Rectal smooth muscle tissue (tissue), 1 donor: ENCODE results near the gene TNFRSF4.
A peak's percentile ranks its signal among the peaks of the same experiment; 100 is the strongest.

Experiments
- H3K27ac ChIP-seq: one replicate; pipeline ENCODE4 v1.7.0; 2013; ENCODE audit warnings: low read depth, low read length, inconsistent platforms
- H3K27me3 ChIP-seq: one replicate; pipeline ENCODE4 v1.7.0; 2013; ENCODE audit warnings: low read length; ENCODE audit not compliant: control insufficient read depth, insufficient read depth
- H3K36me3 ChIP-seq: one replicate; pipeline ENCODE4 v1.7.0; 2013; ENCODE audit warnings: low read length; ENCODE audit not compliant: control insufficient read depth, insufficient read depth
- H3K4me1 ChIP-seq: one replicate; pipeline ENCODE4 v1.7.0; 2013; ENCODE audit warnings: low read length; ENCODE audit not compliant: control insufficient read depth, insufficient read depth
- H3K4me3 ChIP-seq: one replicate; pipeline ENCODE4 v1.7.0; 2013; ENCODE audit warnings: low read length
- H3K9ac ChIP-seq: one replicate; pipeline ENCODE4 v1.7.0; 2013; ENCODE audit warnings: low read length

The TNFRSF4 gene

GRCh38 chr1:1173793-1174415 lies 40.0 kb downstream of the TNFRSF4 start, which contains the start of gene TTLL10:
Gene TTLL10 (plus strand): TSS chr1:1173880. CDS start chr1:1179216, 5,336 bp downstream.
- Histone ChIP-seq H3K4me3 (no peak within 1 kb of the TSS), H3K36me3 (no peaks in the 10 kb centered on the region), H3K27me3 (peaks cover 7% of the 10 kb centered on the region), H3K9ac (no peak within 1 kb of the TSS), H3K27ac (no peak within 1 kb of the TSS), H3K4me1 (no peaks in the 10 kb centered on the region)

- H3K27me3 ChIP-seq: peaks cover 7% of the 10 kb centered on the region
- H3K9ac ChIP-seq: no peak overlapping the region
- no peak overlapping the region for H3K27ac ChIP-seq
- H3K4me3 ChIP-seq: no peak overlapping the region
- no peaks in the 10 kb centered on the region for H3K4me1 ChIP-seq
- H3K36me3 ChIP-seq: no peaks in the 10 kb centered on the region
Measured at GRCh38 chr1:1173061-1173792, 40.7 kb downstream of the TNFRSF4 start.

GRCh38 chr1:1171546-1172340 lies 42.2 kb downstream of the TNFRSF4 start:
- Histone ChIP-seq H3K36me3 (no peaks in the 10 kb centered on the region), H3K4me3 (no peak overlapping the region), H3K27me3 (peaks cover 3% of the 10 kb centered on the region), H3K27ac (no peak overlapping the region), H3K4me1 (no peaks in the 10 kb centered on the region), H3K9ac (no peak overlapping the region)

GRCh38 chr1:1171161-1171545 lies 42.8 kb downstream of the TNFRSF4 start:
- peaks cover 3% of the 10 kb centered on the region for H3K27me3 ChIP-seq
- no peak overlapping the region for H3K9ac ChIP-seq
- no peaks in the 10 kb centered on the region for H3K4me1 ChIP-seq
- no peaks in the 10 kb centered on the region for H3K36me3 ChIP-seq
- no peak overlapping the region for H3K27ac ChIP-seq
- H3K4me3 ChIP-seq: no peak overlapping the region

- H3K4me1 ChIP-seq: no peaks in the 10 kb centered on the region
- H3K9ac ChIP-seq: no peak overlapping the region
- H3K27me3 ChIP-seq: peaks cover 9% of the 10 kb centered on the region
- no peak overlapping the region for H3K27ac ChIP-seq
- no peaks in the 10 kb centered on the region for H3K36me3 ChIP-seq
- H3K4me3 ChIP-seq: no peak overlapping the region
Measured at GRCh38 chr1:1170215-1171091, 43.5 kb downstream of the TNFRSF4 start.

GRCh38 chr1:1169429-1170214 lies 44.3 kb downstream of the TNFRSF4 start:
- H3K27me3 ChIP-seq: peaks cover 9% of the 10 kb centered on the region
- no peaks in the 10 kb centered on the region for H3K4me1 ChIP-seq

GRCh38 chr1:1168451-1169411 lies 45.2 kb downstream of the TNFRSF4 start:
- H3K27me3 ChIP-seq: peaks cover 9% of the 10 kb centered on the region
- H3K9ac ChIP-seq: no peak overlapping the region
- no peak overlapping the region for H3K4me3 ChIP-seq
- H3K36me3 ChIP-seq: no peaks in the 10 kb centered on the region
- H3K27ac ChIP-seq: no peak overlapping the region
- H3K4me1 ChIP-seq: no peaks in the 10 kb centered on the region

More at GRCh38 chr1:1169429-1170214, 44.3 kb downstream of the TNFRSF4 start:
- Histone ChIP-seq H3K9ac (no peak overlapping the region), H3K36me3 (no peaks in the 10 kb centered on the region), H3K4me3 (no peak overlapping the region), H3K27ac (no peak overlapping the region)

GRCh38 chr1:1167841-1168450 lies 46.0 kb downstream of the TNFRSF4 start:
- Histone ChIP-seq H3K4me3 (no peak overlapping the region), H3K9ac (no peak overlapping the region), H3K27me3 (peaks cover 9% of the 10 kb centered on the region), H3K27ac (no peak overlapping the region), H3K36me3 (no peaks in the 10 kb centered on the region), H3K4me1 (no peaks in the 10 kb centered on the region)

- no peak overlapping the region for H3K9ac ChIP-seq
- H3K36me3 ChIP-seq: no peaks in the 10 kb centered on the region
- no peak overlapping the region for H3K27ac ChIP-seq
- H3K4me1 ChIP-seq: no peaks in the 10 kb centered on the region
- peaks cover 11% of the 10 kb centered on the region for H3K27me3 ChIP-seq
- no peak overlapping the region for H3K4me3 ChIP-seq
Measured at GRCh38 chr1:1167398-1167821, 46.5 kb downstream of the TNFRSF4 start.

- H3K36me3 ChIP-seq: no peaks in the 10 kb centered on the region
- peak overlapping the region; percentile 21 for H3K4me3 ChIP-seq
- H3K27ac ChIP-seq: no peak overlapping the region
- H3K27me3 ChIP-seq: peaks cover 11% of the 10 kb centered on the region
- no peak overlapping the region for H3K9ac ChIP-seq
- H3K4me1 ChIP-seq: no peaks in the 10 kb centered on the region
Measured at GRCh38 chr1:1166642-1167397, 47.1 kb downstream of the TNFRSF4 start.
